GM12878 (cell line): Measurements from ENCODE around the gene ROR2. TPM values are rescaled to one million over a fixed set of nuclear protein-coding genes. Genes with fewer than 3 reads are reported as not detected.

Experiments
- ATAC-seq: fragments of 200-7000 bp; cut with Tn5 transposase; 3 replicates; pipeline ENCODE4 v1.9.1; 2020; ENCODE audit warnings: mild to moderate bottlenecking, moderate library complexity
- BruUV-seq: library from RNA; stranded (reverse); fragments of 400-500 nt; replicated peaks from 2 replicates; lab custom pipeline; 2021; lab: Mats Ljungman, UMichigan
- CTCF ChIA-PET: fragments of 300-600 bp; sonication (Branson Sonifier 250); formaldehyde crosslinking; extraction: SDS; loops from one replicate; lab custom pipeline; 2021; ENCODE audit warnings: inconsistent platforms; lab: Yijun Ruan, JAX
- POLR2A ChIA-PET: fragments of 350-600 bp; formaldehyde crosslinking; extraction: SDS; loops from one replicate; lab custom pipeline; 2021; ENCODE audit warnings: inconsistent platforms; lab: Charles Lee
- RAD21 ChIA-PET: fragments of 300-600 bp; sonication (Branson Sonifier 250); formaldehyde crosslinking; loops from one replicate; lab custom pipeline; 2023; ENCODE audit warnings: antibody characterized with exemption; ENCODE audit not compliant: unreplicated experiment; lab: Charles Lee
- SMC1A ChIA-PET: fragments of 300-600 bp; sonication (Branson Sonifier 250); formaldehyde crosslinking; loops from one replicate; lab custom pipeline; 2023; ENCODE audit not compliant: unreplicated experiment, uncharacterized antibody; lab: Charles Lee
- DNase-seq: peaks from one replicate; pipeline ENCODE4 v3.0.0-alpha.2; 2011; ENCODE audit warnings: low read depth, low spot score
- FAIRE-seq: peaks from 3 replicates; lab custom pipeline; 2011; peaks lifted over from hg19 to GRCh38; lab: Jason Lieb, UNC
- H2AFZ ChIP-seq: 2 replicates; pipeline ENCODE4 v1.6.0; 2011; ENCODE audit warnings: low read depth, low read length, control low read depth; ENCODE audit not compliant: control insufficient read depth
- H3K27ac ChIP-seq: 2 replicates; pipeline ENCODE4 v1.5.1; 2011; ENCODE audit warnings: control low read depth; ENCODE audit not compliant: control insufficient read depth, insufficient read depth
- H3K27me3 ChIP-seq, 2 experiments: replicated peaks in 1 of 2; 2 replicates each; pipeline versions ENCODE4 v1.6.0 to v1.6.1; 2011; ENCODE audit warnings: low read length in 1 of 2; ENCODE audit not compliant: control insufficient read depth in 2 of 2, insufficient read depth in 2 of 2
- H3K36me3 ChIP-seq, 2 experiments: 2 replicates each; pipeline ENCODE4 v1.5.1; 2011; ENCODE audit warnings: low read length in 1 of 2; ENCODE audit not compliant: control insufficient read depth in 2 of 2, insufficient read depth in 2 of 2
- H3K4me1 ChIP-seq: 2 replicates; pipeline ENCODE4 v1.6.1; 2011; ENCODE audit warnings: mild to moderate bottlenecking, low read length, moderate library complexity, mixed read lengths; ENCODE audit not compliant: control insufficient read depth, insufficient read depth
- H3K4me2 ChIP-seq: 2 replicates; pipeline ENCODE4 v1.6.0; 2011; ENCODE audit warnings: control low read depth; ENCODE audit not compliant: control insufficient read depth, insufficient read depth
- H3K4me3 ChIP-seq: fragments of 200-600 bp; sonication (generic); 2 replicates; pipeline ENCODE4 v1.5.1; 2016
- H3K79me2 ChIP-seq: 2 replicates; pipeline ENCODE4 v1.6.0; 2011; ENCODE audit warnings: low read length; ENCODE audit not compliant: control insufficient read depth, insufficient read depth
- H3K9ac ChIP-seq: 2 replicates; pipeline ENCODE4 v1.8.0; 2011; ENCODE audit warnings: low read length, control low read depth, mixed read lengths; ENCODE audit not compliant: control insufficient read depth, insufficient read depth
- H3K9me3 ChIP-seq: replicated peaks from 3 replicates; pipeline ENCODE4 v1.5.1; 2011; ENCODE audit warnings: mild to moderate bottlenecking, low read length; ENCODE audit not compliant: control insufficient read depth, insufficient read depth
- H4K20me1 ChIP-seq: 2 replicates; pipeline ENCODE4 v1.6.0; 2011; ENCODE audit not compliant: control insufficient read depth, insufficient read depth
- POLR2AphosphoS5 ChIP-seq: IDR thresholded peaks from 2 replicates; pipeline ENCODE4 v1.6.1; 2011; ENCODE audit warnings: mild to moderate bottlenecking, low read length, inconsistent platforms
- WGBS: methylation state at CpG from one replicate; pipeline ENCODE4 v1.1.6; 2016; ENCODE audit warnings: low lambda C conversion rate; ENCODE audit not compliant: insufficient replicate concordance, insufficient coverage; ENCODE audit errors: missing lambda C conversion rate; 5-methylcytosine and 5-hydroxymethylcytosine counted together
- in situ Hi-C: fragments of 300-500 bp; cut with MboI; formaldehyde crosslinking; loops from 9 replicates; pipeline ENCODE4 v1.14.3; 2018; ENCODE audit warnings: mixed read lengths
- intact Hi-C: fragments of 100-400 bp; cut with micrococcal nuclease; formaldehyde crosslinking; loops from one replicate; pipeline ENCODE4 v1.14.2; 2022; ENCODE audit not compliant: unreplicated experiment
- polyA plus RNA-seq, 11 experiments: library from polyadenylated mRNA; depleted of rRNA in 4 of 11; unstranded in 6 of 11; stranded (reverse) in 5 of 11; fragments of >200 nt; fragmentation: Nextera tagmentation in 4 of 11; fragmentation: Illumina TruSeq in 1 of 11; extraction: Ambion mirVana in 4 of 11; extraction: Trizol in 1 of 11; gene quantifications; 1 replicate in 1 of 11; 2 replicates in 10 of 11; pipeline versions ENCODE4 v1.2.1 to v1.2.3, GENCODE V29; 2011 to 2016; ENCODE audit warnings: inconsistent platforms in 2 of 11, missing spikeins in 2 of 11, low read depth in 1 of 11
- total RNA-seq, 4 experiments: library from RNA; depleted of rRNA in 3 of 4; stranded (reverse); fragments of >200 nt in 3 of 4; fragmentation: Illumina TruSeq in 1 of 4; extraction: Trizol in 1 of 4; gene quantifications; 2 replicates each; pipeline versions ENCODE4 v1.2.1 to v1.2.3, GENCODE V29; 2013 to 2021
- TF ChIP-seq, protein P1 (sequence below): fragments of 450-650 bp; formaldehyde crosslinking; IDR thresholded peaks from 2 replicates; pipeline ENCODE4 v1.4.0; 2022; ENCODE audit warnings: mild to moderate bottlenecking, moderate library complexity
- TF ChIP-seq, protein P2 (sequence below), 3 experiments: IDR thresholded peaks in 2 of 3; conservative IDR thresholded peaks in 1 of 3; 2 replicates each; pipeline ENCODE4 v1.5.1; 2011; ENCODE audit warnings: low read depth in 3 of 3, low read length in 3 of 3, mild to moderate bottlenecking in 3 of 3, control low read depth in 2 of 3, moderate library complexity in 2 of 3, inconsistent platforms in 1 of 3, mixed read lengths in 1 of 3; ENCODE audit not compliant: control insufficient read depth in 2 of 3, insufficient read depth in 1 of 3; ENCODE audit errors: extremely low read depth in 1 of 3

The ROR2 gene
- total and polyA plus RNA-seq, 10 of the 15 experiments (the other 5 are each of a cell fraction or from before 2014, with no cell fraction given) = 0.03 to 0.05 TPM; not detected in 8

DNA sequence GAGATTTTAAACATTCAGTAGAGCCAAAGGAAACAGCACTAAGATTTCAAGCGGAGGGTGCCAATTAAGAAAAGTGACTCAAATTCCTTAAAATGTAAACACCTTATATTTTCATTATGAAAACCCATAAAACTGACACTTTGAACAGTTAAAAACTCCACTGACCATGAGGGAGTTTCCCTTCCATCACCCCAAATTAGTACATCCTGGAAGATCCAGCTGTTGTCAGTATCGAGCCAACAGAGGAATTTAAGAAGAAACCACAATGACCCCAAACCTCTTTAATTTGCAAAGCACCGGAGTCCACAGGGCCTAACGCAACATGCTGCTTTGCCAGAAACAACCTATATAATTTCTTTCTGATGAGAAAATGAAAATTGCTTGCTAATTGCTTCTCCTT lies 41.3 kb downstream of the ROR2 start:
- H2AFZ ChIP-seq = no peak overlapping the region
- BruUV-seq = no TSS peak
- no peak for TF ChIP-seq POLR2AphosphoS5
- TF ChIP-seq, protein P1, sequence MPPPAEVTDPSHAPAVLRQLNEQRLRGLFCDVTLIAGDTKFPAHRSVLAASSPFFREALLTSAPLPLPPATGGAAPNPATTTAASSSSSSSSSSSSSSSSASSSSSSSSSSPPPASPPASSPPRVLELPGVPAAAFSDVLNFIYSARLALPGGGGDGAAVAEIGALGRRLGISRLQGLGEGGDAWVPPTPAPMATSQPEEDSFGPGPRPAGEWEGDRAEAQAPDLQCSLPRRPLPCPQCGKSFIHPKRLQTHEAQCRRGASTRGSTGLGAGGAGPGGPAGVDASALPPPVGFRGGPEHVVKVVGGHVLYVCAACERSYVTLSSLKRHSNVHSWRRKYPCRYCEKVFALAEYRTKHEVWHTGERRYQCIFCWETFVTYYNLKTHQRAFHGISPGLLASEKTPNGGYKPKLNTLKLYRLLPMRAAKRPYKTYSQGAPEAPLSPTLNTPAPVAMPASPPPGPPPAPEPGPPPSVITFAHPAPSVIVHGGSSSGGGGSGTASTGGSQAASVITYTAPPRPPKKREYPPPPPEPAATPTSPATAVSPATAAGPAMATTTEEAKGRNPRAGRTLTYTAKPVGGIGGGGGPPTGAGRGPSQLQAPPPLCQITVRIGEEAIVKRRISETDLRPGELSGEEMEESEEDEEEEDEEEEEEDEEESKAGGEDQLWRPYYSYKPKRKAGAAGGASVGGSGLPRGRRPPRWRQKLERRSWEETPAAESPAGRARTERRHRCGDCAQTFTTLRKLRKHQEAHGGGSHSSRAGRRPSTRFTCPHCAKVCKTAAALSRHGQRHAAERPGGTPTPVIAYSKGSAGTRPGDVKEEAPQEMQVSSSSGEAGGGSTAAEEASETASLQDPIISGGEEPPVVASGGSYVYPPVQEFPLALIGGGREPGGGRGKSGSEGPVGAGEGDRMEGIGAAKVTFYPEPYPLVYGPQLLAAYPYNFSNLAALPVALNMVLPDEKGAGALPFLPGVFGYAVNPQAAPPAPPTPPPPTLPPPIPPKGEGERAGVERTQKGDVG (CRISPR knock-in tag) = no peak
- TF ChIP-seq, protein P2, sequence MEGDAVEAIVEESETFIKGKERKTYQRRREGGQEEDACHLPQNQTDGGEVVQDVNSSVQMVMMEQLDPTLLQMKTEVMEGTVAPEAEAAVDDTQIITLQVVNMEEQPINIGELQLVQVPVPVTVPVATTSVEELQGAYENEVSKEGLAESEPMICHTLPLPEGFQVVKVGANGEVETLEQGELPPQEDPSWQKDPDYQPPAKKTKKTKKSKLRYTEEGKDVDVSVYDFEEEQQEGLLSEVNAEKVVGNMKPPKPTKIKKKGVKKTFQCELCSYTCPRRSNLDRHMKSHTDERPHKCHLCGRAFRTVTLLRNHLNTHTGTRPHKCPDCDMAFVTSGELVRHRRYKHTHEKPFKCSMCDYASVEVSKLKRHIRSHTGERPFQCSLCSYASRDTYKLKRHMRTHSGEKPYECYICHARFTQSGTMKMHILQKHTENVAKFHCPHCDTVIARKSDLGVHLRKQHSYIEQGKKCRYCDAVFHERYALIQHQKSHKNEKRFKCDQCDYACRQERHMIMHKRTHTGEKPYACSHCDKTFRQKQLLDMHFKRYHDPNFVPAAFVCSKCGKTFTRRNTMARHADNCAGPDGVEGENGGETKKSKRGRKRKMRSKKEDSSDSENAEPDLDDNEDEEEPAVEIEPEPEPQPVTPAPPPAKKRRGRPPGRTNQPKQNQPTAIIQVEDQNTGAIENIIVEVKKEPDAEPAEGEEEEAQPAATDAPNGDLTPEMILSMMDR (IDR thresholded peaks at IDR 0.05 in 2 of 3, conservative IDR thresholded peaks at IDR 0.05 in 1 of 3; ENCODE audit: control insufficient read depth in 2 of 3, extremely low read depth in 1 of 3, insufficient read depth in 1 of 3, low read depth in 3 of 3, low read length in 3 of 3) = no peak
- DNase-seq (no peak), ATAC-seq (no peak), FAIRE-seq (no peak)
- 33% methylated on average over 4 of the region's 4 CpGs for WGBS
- H3K27ac ChIP-seq = no peak overlapping the region
- no peak overlapping the region for H3K9ac ChIP-seq
- 0 out of 4 replicates have a peak, but pooled peaks cover 0 to 3% of the 10 kb centered on the region in 2 experiments for H3K27me3 ChIP-seq
- ChIA-PET RAD21 (no interaction called here), SMC1A (no interaction called here), POLR2A (no interaction called here), CTCF (no interaction called here)
- H4K20me1 ChIP-seq = no peaks in the 10 kb centered on the region
- in situ Hi-C loops (no loop called here), intact Hi-C loops (no loop called here)
- H3K36me3 ChIP-seq = no peaks in the 10 kb centered on the region
- H3K4me1 ChIP-seq = no peaks in the 10 kb centered on the region; the same call in 1 of the 2 replicates
- no peaks in the 10 kb centered on the region for H3K9me3 ChIP-seq
- no peak overlapping the region for H3K4me3 ChIP-seq
- no peak overlapping the region for H3K4me2 ChIP-seq
- H3K79me2 ChIP-seq = no peaks in the 10 kb centered on the region
